Daoy (cell line): ENCODE results near the gene TMEM255B. TPM values are rescaled to one million over a fixed set of nuclear protein-coding genes. Genes with fewer than 3 reads are reported as not detected.
A peak's percentile ranks its signal among the peaks of the same experiment; 100 is the strongest.

Experiments
- DNase-seq: peaks from one replicate; pipeline ENCODE4 v3.0.0-alpha.2; 2015; ENCODE audit warnings: low read depth
- total RNA-seq: library from RNA; depleted of rRNA; stranded (reverse); fragments of >200 nt; shearing (Covaris generic); gene quantifications from 2 replicates; pipeline ENCODE4 v1.2.3, GENCODE V29; 2014; rRNA removed

The TMEM255B gene
- total RNA-seq, 1 experiment from 2014 or later, result 3.8 TPM

GRCh38 chr13:113860665-113861432 lies 101.8 kb downstream of the TMEM255B start:
- DNase-seq, result no peak

GRCh38 chr13:113861433-113862030 lies 102.5 kb downstream of the TMEM255B start:
- no peak for DNase-seq

GRCh38 chr13:113862191-113862930 lies 103.3 kb downstream of the TMEM255B start:
- DNase-seq, result peak; percentile 26

- no peak for DNase-seq
Observed at GRCh38 chr13:113862931-113863523, 104.0 kb downstream of the TMEM255B start.

GRCh38 chr13:113863524-113864272 lies 104.7 kb downstream of the TMEM255B start, which contains the start of gene GAS6:
Gene GAS6 (minus strand): TSS chr13:113864076. CDS start chr13:113863920, 156 bp downstream.
- peak; percentile 50 for DNase-seq

GRCh38 chr13:113864273-113864890 lies 105.4 kb downstream of the TMEM255B start:
- peak; percentile 24 for DNase-seq

- DNase-seq, result no peak
Observed at GRCh38 chr13:113865427-113865826, 106.4 kb downstream of the TMEM255B start.

Other genes starting within 250 kb of the TMEM255B start
- gene TFDP1, start 174.5 kb upstream of the TMEM255B start, total RNA-seq, result 67.3 and 83.6 TPM in 2 replicates
- not detected in 2 replicates for gene ATP4B, start 101.0 kb upstream of the TMEM255B start, total RNA-seq
- not detected in 2 replicates for gene GRK1, start 92.0 kb upstream of the TMEM255B start, total RNA-seq
- 37.1 and 42.2 TPM in 2 replicates for gene GAS6, start 104.8 kb downstream of the TMEM255B start, total RNA-seq
- not detected in 2 replicates for gene C13orf46, start 214.8 kb downstream of the TMEM255B start, total RNA-seq